ENCODE data around the gene KCTD15.
A peak's percentile ranks its signal among the peaks of the same experiment; 100 is the strongest.

The KCTD15 gene

GRCh38 chr19:33769208-33769607 is 27.5 kb upstream of the KCTD15 start:
- TF ChIP-seq NFIC (IDR thresholded peaks at IDR 0.05): no peak
- no peak for TF ChIP-seq CEBPB (IDR thresholded peaks at IDR 0.05)
- TF ChIP-seq REST (IDR thresholded peaks at IDR 0.05; ENCODE audit: low read depth): no peak
- no peak for TF ChIP-seq EP300 (IDR thresholded peaks at IDR 0.05; ENCODE audit: borderline replicate concordance)
- no peak for TF ChIP-seq FOXM1 (IDR thresholded peaks at IDR 0.05; ENCODE audit: borderline replicate concordance, low read depth)
- no peak for TF ChIP-seq MAX (IDR thresholded peaks at IDR 0.05)
- TF ChIP-seq RAD21 (IDR thresholded peaks at IDR 0.05; ENCODE audit: low read depth): no peak
- TF ChIP-seq TEAD4 (IDR thresholded peaks at IDR 0.05): no peak
- no peak for TF ChIP-seq ZBTB7A (IDR thresholded peaks at IDR 0.05; ENCODE audit: low read depth)
- no peak for TF ChIP-seq CREB1 (IDR thresholded peaks at IDR 0.05; ENCODE audit: low read depth)
- no peak for TF ChIP-seq TCF12 (IDR thresholded peaks at IDR 0.05; ENCODE audit: low read depth)
- no peak for TF ChIP-seq YY1 (IDR thresholded peaks at IDR 0.05; ENCODE audit: low read depth)
- no peak for TF ChIP-seq TAF1 (IDR thresholded peaks at IDR 0.05; ENCODE audit: low read depth)
- no peak for TF ChIP-seq EGR1 (IDR thresholded peaks at IDR 0.05)
- no peak for TF ChIP-seq USF1 (IDR thresholded peaks at IDR 0.05)

- TF ChIP-seq MAX (IDR thresholded peaks at IDR 0.05) (no peak), NFIC (IDR thresholded peaks at IDR 0.05) (no peak), YY1 (IDR thresholded peaks at IDR 0.05; ENCODE audit: low read depth) (no peak), ZBTB7A (IDR thresholded peaks at IDR 0.05; ENCODE audit: low read depth) (no peak), CREB1 (IDR thresholded peaks at IDR 0.05; ENCODE audit: low read depth) (no peak), EP300 (IDR thresholded peaks at IDR 0.05; ENCODE audit: borderline replicate concordance) (no peak), EGR1 (IDR thresholded peaks at IDR 0.05) (no peak), REST (IDR thresholded peaks at IDR 0.05; ENCODE audit: low read depth) (no peak), USF1 (IDR thresholded peaks at IDR 0.05) (no peak), CEBPB (IDR thresholded peaks at IDR 0.05) (no peak), TAF1 (IDR thresholded peaks at IDR 0.05; ENCODE audit: low read depth) (no peak), FOXM1 (IDR thresholded peaks at IDR 0.05; ENCODE audit: borderline replicate concordance, low read depth) (no peak), RAD21 (IDR thresholded peaks at IDR 0.05; ENCODE audit: low read depth) (no peak), TEAD4 (IDR thresholded peaks at IDR 0.05) (no peak), TCF12 (IDR thresholded peaks at IDR 0.05; ENCODE audit: low read depth) (no peak)
Observed at GRCh38 chr19:33770107-33770506, 26.6 kb upstream of the KCTD15 start.

GRCh38 chr19:33771384-33772101 is 25.1 kb upstream of the KCTD15 start:
- TF ChIP-seq FOXM1 (IDR thresholded peaks at IDR 0.05; ENCODE audit: borderline replicate concordance, low read depth): no peak
- peak; percentile 92 for TF ChIP-seq RAD21 (IDR thresholded peaks at IDR 0.05; ENCODE audit: low read depth)

- no peak for TF ChIP-seq FOXM1 (IDR thresholded peaks at IDR 0.05; ENCODE audit: borderline replicate concordance, low read depth)
- TF ChIP-seq TAF1 (IDR thresholded peaks at IDR 0.05; ENCODE audit: low read depth): no peak
- TF ChIP-seq YY1 (IDR thresholded peaks at IDR 0.05; ENCODE audit: low read depth): no peak
- TF ChIP-seq RAD21 (IDR thresholded peaks at IDR 0.05; ENCODE audit: low read depth): no peak
- TF ChIP-seq EP300 (IDR thresholded peaks at IDR 0.05; ENCODE audit: borderline replicate concordance): no peak
- TF ChIP-seq USF1 (IDR thresholded peaks at IDR 0.05): no peak
- no peak for TF ChIP-seq NFIC (IDR thresholded peaks at IDR 0.05)
- TF ChIP-seq CEBPB (IDR thresholded peaks at IDR 0.05): no peak
- TF ChIP-seq TEAD4 (IDR thresholded peaks at IDR 0.05): no peak
- no peak for TF ChIP-seq ZBTB7A (IDR thresholded peaks at IDR 0.05; ENCODE audit: low read depth)
- TF ChIP-seq EGR1 (IDR thresholded peaks at IDR 0.05): no peak
- TF ChIP-seq MAX (IDR thresholded peaks at IDR 0.05): no peak
- TF ChIP-seq TCF12 (IDR thresholded peaks at IDR 0.05; ENCODE audit: low read depth): no peak
- no peak for TF ChIP-seq REST (IDR thresholded peaks at IDR 0.05; ENCODE audit: low read depth)
- no peak for TF ChIP-seq CREB1 (IDR thresholded peaks at IDR 0.05; ENCODE audit: low read depth)
Observed at GRCh38 chr19:33772102-33772857, 24.4 kb upstream of the KCTD15 start.
